CD14-positive monocyte (primary cell): ENCODE measurements around the gene PAOX. TPM values are rescaled to one million over a fixed set of nuclear protein-coding genes. Genes with fewer than 3 reads are reported as not detected.

Source experiments
- DNase-seq, 3 donors: peaks; one replicate each; pipeline ENCODE4 v3.0.0-alpha.2; 2011 to 2022
- H2AFZ ChIP-seq: 2 replicates; pipeline ENCODE4 v1.6.0; 2012; ENCODE audit warnings: mild to moderate bottlenecking, low read depth, low read length, inconsistent platforms; ENCODE audit not compliant: insufficient read depth, poor library complexity, severe bottlenecking
- H3K27ac ChIP-seq, 2 donors: 1 replicate in 1 of 2; 2 replicates in 1 of 2; pipeline ENCODE4 v1.5.1; 2012 to 2013; ENCODE audit warnings: low read length in 2 of 2, control low read depth in 1 of 2, inconsistent platforms in 1 of 2, low read depth in 1 of 2, mild to moderate bottlenecking in 1 of 2
- H3K27me3 ChIP-seq, 2 donors: one replicate each; pipeline versions ENCODE4 v1.6.0 to v1.6.1; 2011 to 2013; ENCODE audit warnings: low read length in 2 of 2; ENCODE audit not compliant: control insufficient read depth in 2 of 2, insufficient read depth in 2 of 2
- H3K36me3 ChIP-seq, 2 donors: replicated peaks in 1 of 2; 1 replicate in 1 of 2; 2 replicates in 1 of 2; pipeline versions ENCODE4 v1.5.1 to v1.6.1; 2012 to 2013; ENCODE audit warnings: low read length in 2 of 2, control low read depth in 1 of 2, inconsistent platforms in 1 of 2, mild to moderate bottlenecking in 1 of 2; ENCODE audit not compliant: insufficient read depth in 2 of 2, control insufficient read depth in 1 of 2
- H3K4me1 ChIP-seq, 2 donors: 1 replicate in 1 of 2; 2 replicates in 1 of 2; pipeline versions ENCODE4 v1.5.1 to v1.6.1; 2012 to 2013; ENCODE audit warnings: low read length in 2 of 2, control low read depth in 1 of 2, inconsistent platforms in 1 of 2, mild to moderate bottlenecking in 1 of 2, moderate library complexity in 1 of 2; ENCODE audit not compliant: insufficient read depth in 2 of 2, control insufficient read depth in 1 of 2
- H3K4me2 ChIP-seq: replicated peaks from 2 replicates; pipeline ENCODE3; 2012; ENCODE audit warnings: low read length, moderate library complexity, mild to moderate bottlenecking; ENCODE audit not compliant: poor library complexity, severe bottlenecking; ENCODE audit errors: extremely low read depth
- H3K4me3 ChIP-seq, 3 experiments: fragments of 200-600 bp in 1 of 3; sonication (generic) in 1 of 3; replicated peaks in 1 of 3; 1 replicate in 2 of 3; 2 replicates in 1 of 3; pipeline ENCODE4 v1.5.1; 2011 to 2013; ENCODE audit warnings: low read length in 3 of 3, mild to moderate bottlenecking in 3 of 3, control low read depth in 2 of 3, low read depth in 2 of 3, inconsistent platforms in 1 of 3, moderate library complexity in 1 of 3
- H3K79me2 ChIP-seq: 2 replicates; pipeline ENCODE4 v1.6.0; 2012; ENCODE audit warnings: mild to moderate bottlenecking, control low read depth, inconsistent platforms, low read length, moderate library complexity; ENCODE audit not compliant: insufficient read depth
- H3K9ac ChIP-seq: 2 replicates; pipeline ENCODE4 v1.6.0; 2017; ENCODE audit warnings: low read length, mild to moderate bottlenecking; ENCODE audit not compliant: insufficient read depth, poor library complexity, severe bottlenecking
- H3K9me3 ChIP-seq, 2 donors: replicated peaks in 1 of 2; 1 replicate in 1 of 2; 2 replicates in 1 of 2; pipeline versions ENCODE4 v1.5.1 to v1.6.1; 2012 to 2013; ENCODE audit warnings: low read length in 2 of 2, control low read depth in 1 of 2; ENCODE audit not compliant: control insufficient read depth in 1 of 2, insufficient read depth in 1 of 2
- H4K20me1 ChIP-seq: 2 replicates; pipeline ENCODE4 v1.6.0; 2012; ENCODE audit warnings: mild to moderate bottlenecking, low read length, control low read depth, moderate library complexity; ENCODE audit not compliant: insufficient read depth
- H3K27ac Mint-ChIP-seq, 7 donors: one replicate each; pipeline ENCODE4 v1.8.0; 2020; ENCODE audit warnings: mild to moderate bottlenecking in 7 of 7, mixed read lengths in 7 of 7, moderate library complexity in 6 of 7, inconsistent platforms in 2 of 7
- H3K27me3 Mint-ChIP-seq, 3 donors: one replicate each; pipeline ENCODE4 v1.8.0; 2021 to 2022; ENCODE audit warnings: low read depth in 3 of 3, mild to moderate bottlenecking in 3 of 3, mixed read lengths in 3 of 3, moderate library complexity in 3 of 3, inconsistent platforms in 1 of 3
- H3K36me3 Mint-ChIP-seq, 2 donors: one replicate each; pipeline ENCODE4 v1.8.0; 2020; ENCODE audit warnings: mixed read lengths in 2 of 2, inconsistent platforms in 1 of 2, mild to moderate bottlenecking in 1 of 2
- H3K4me1 Mint-ChIP-seq: one replicate; pipeline ENCODE4 v1.8.0; 2020; ENCODE audit warnings: mild to moderate bottlenecking, mixed read lengths
- H3K4me3 Mint-ChIP-seq, 2 donors: one replicate each; pipeline ENCODE4 v1.8.0; 2020; ENCODE audit warnings: mild to moderate bottlenecking in 2 of 2, mixed read lengths in 2 of 2, moderate library complexity in 1 of 2
- H3K9me3 Mint-ChIP-seq, 7 donors: one replicate each; pipeline ENCODE4 v1.8.0; 2020 to 2022; ENCODE audit warnings: mixed read lengths in 7 of 7, mild to moderate bottlenecking in 6 of 7, moderate library complexity in 6 of 7, inconsistent platforms in 2 of 7
- CTCF ChIP-seq: fragments of 200-600 bp; IDR thresholded peaks from one replicate; pipeline ENCODE4 v1.8.0; 2022; ENCODE audit warnings: antibody characterized with exemption, mild to moderate bottlenecking
- WGBS: methylation state at CpG from one replicate; pipeline ENCODE4 v1.1.5; 2013; ENCODE audit warnings: missing lambda C conversion rate; ENCODE audit not compliant: insufficient coverage; 5-methylcytosine and 5-hydroxymethylcytosine counted together
- intact Hi-C, 2 donors: fragments of 100-400 bp; cut with micrococcal nuclease; formaldehyde crosslinking; loops; one replicate each; pipeline versions ENCODE4 v1.15.0 to v1.15.1; 2023
- polyA minus RNA-seq: library from RNA; depleted of rRNA, polyadenylated mRNA; stranded (reverse); fragments of >200 nt; gene quantifications from 2 replicates; pipeline ENCODE4 v1.2.3, GENCODE V29; 2012
- polyA plus RNA-seq, 3 donors: library from polyadenylated mRNA; depleted of rRNA in 1 of 3; unstranded in 2 of 3; stranded (reverse) in 1 of 3; fragments of 300-500 nt in 2 of 3; fragments of >200 nt in 1 of 3; fragmentation: Illumina TruSeq in 2 of 3; gene quantifications; 1 replicate in 2 of 3; 2 replicates in 1 of 3; pipeline ENCODE4 v1.2.3, GENCODE V29; 2012 to 2021
- total RNA-seq, 12 experiments: library from RNA in 1 of 12; stranded (reverse) in 1 of 12; fragments of 120-200 nt in 1 of 12; gene quantifications; one replicate each; pipeline ENCODE4 v1.2.4 and lab custom pipeline; 2013 to 2026; ENCODE audit warnings: mixed read lengths in 6 of 12, inconsistent platforms in 1 of 12

Gene PAOX
- 7.9 TPM for total RNA-seq (2013)
- polyA plus RNA-seq = 1 to 10 TPM; 3.9 to 9.5 (median 9.3) TPM
- polyA minus RNA-seq = 4.4 and 5.2 TPM in 2 replicates
- 0.06 to 0.96 (median 0.35) reads per million in 11 experiments for total RNA-seq (lab: John Stamatoyannopoulos, UW)

DNA sequence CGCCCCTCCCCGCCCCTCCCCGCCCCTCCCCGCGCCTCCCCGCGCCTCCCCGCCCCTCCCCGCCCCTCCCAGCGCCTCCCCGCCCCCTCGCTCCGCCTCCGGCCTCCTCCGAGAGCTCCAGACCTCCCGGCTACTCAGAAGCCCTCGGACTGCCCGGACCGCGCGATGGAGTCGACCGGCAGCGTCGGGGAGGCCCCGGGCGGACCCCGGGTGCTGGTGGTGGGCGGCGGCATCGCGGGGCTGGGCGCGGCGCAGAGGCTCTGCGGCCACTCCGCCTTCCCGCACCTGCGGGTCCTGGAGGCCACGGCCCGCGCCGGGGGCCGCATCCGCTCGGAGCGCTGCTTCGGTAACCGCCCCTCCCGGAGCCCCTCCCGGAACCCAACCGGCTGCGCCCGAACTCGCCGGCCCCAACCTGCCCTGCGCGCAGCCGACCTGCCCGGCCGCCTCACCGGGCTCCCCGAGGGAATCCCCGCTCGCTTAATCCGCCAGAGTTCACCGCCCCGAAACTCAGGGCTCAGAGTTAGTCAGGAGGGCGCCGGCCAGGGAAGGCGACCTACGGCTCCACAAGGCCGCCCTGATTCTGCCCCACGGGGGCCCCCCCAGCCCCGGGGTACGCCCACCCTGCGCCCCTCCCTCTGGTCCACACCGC, at the start of gene PAOX:
TSS of gene PAOX (plus strand) at position 111 of the 649 bp plus-strand sequence. CDS start at position 166, 55 bp downstream.
- H3K27me3 ChIP-seq = peaks cover 0 to 6% of the 10 kb centered on the region in 2 donors
- H4K20me1 ChIP-seq = no peaks in the 10 kb centered on the region
- H3K9me3 Mint-ChIP-seq = peaks cover 0 to 2% (median 0%) of the 10 kb centered on the region in 7 donors
- H3K27ac Mint-ChIP-seq = peak within 1 kb of the TSS in 6 of 7 donors; percentile 19 to 83 (median 57)
- intact Hi-C loops = loop anchor here in 1 of 2 donors (10.0 kb wide), 1 partner anchor 1074 kb away; the partner anchor contains the start of gene STK32C
- peak within 1 kb of the TSS; percentile 68 for H3K9ac ChIP-seq
- H3K4me3 Mint-ChIP-seq = peak within 1 kb of the TSS; percentile 85 to 92
- H3K36me3 ChIP-seq = no peaks in the 10 kb centered on the region
- H3K4me1 ChIP-seq = peaks cover 34 to 45% of the 10 kb centered on the region in 2 donors
- TF ChIP-seq CTCF = no peak
- peak; percentile 12 to 57 (median 30) for DNase-seq
- H3K27ac ChIP-seq = peak within 1 kb of the TSS; percentile 36 to 64
- H3K4me3 ChIP-seq = peak within 1 kb of the TSS; percentile 58 to 88 (median 65)
- H3K4me1 Mint-ChIP-seq = peaks cover 30% of the 10 kb centered on the region
- H3K79me2 ChIP-seq = no peaks in the 10 kb centered on the region
- WGBS = 6% methylated on average over 69 of the region's 78 CpGs
- H3K36me3 Mint-ChIP-seq = peaks cover 10 to 13% of the 10 kb centered on the region in 2 donors
- H3K4me2 ChIP-seq = peak within 1 kb of the TSS; percentile 90
- H3K9me3 ChIP-seq = no peaks in the 10 kb centered on the region
- H3K27me3 Mint-ChIP-seq = peaks cover 6 to 25% (median 19%) of the 10 kb centered on the region in 3 donors
- peak within 1 kb of the TSS; percentile 91 for H2AFZ ChIP-seq

- Histone ChIP-seq H3K27ac (no peak overlapping the region), H3K4me3 (no peak overlapping the region), H4K20me1 (no peaks in the 10 kb centered on the region), H3K4me2 (peak overlapping the region; percentile 54), H3K79me2 (no peaks in the 10 kb centered on the region), H2AFZ (peak overlapping the region; percentile 51), H3K27me3 (peaks cover 27 to 82% of the 10 kb centered on the region in 2 donors), H3K9ac (no peak overlapping the region), H3K9me3 (peaks cover 2 to 25% of the 10 kb centered on the region in 2 donors), H3K36me3 (no peaks in the 10 kb centered on the region), H3K4me1 (peaks cover 4 to 15% of the 10 kb centered on the region in 2 donors)
- intact Hi-C loops = loop anchor here (5.0 to 10.0 kb wide), 4 partner anchors 185 to 365 kb away; partner anchors contain the start of gene CYP2E1 (in 1 of the 2)
- Mint-ChIP-seq H3K36me3 (no peaks in the 10 kb centered on the region), H3K27me3 (peaks cover 80 to 89% (median 87%) of the 10 kb centered on the region in 3 donors), H3K4me3 (peak overlapping the region in 1 of 2 donors; percentile 78), H3K9me3 (peaks cover 0 to 30% (median 6%) of the 10 kb centered on the region in 7 donors), H3K4me1 (peaks cover 5% of the 10 kb centered on the region), H3K27ac (peak overlapping the region in 1 of 7 donors; percentile 41)
- TF ChIP-seq CTCF = peak; percentile 97
- 13% methylated on average over 35 of the region's 37 CpGs for WGBS
- DNase-seq = peak; percentile 69 to 79 (median 75)
Measured at GRCh38 chr10:133329491-133330202, 49.4 kb upstream of the PAOX start.
